CD4-positive, alpha-beta T cell treated with Interleukin-1 beta for 1 hour (primary cell): ENCODE data around the gene TTLL4.

Experiments used
- DNase-seq, 2 donors: peaks; one replicate each; pipeline ENCODE4 v3.0.0-alpha.2; 2020 to 2022

TTLL4 gene

GRCh38 chr2:218718058-218718457 is 7.4 kb downstream of the TTLL4 start:
- DNase-seq, result no peak

DNA sequence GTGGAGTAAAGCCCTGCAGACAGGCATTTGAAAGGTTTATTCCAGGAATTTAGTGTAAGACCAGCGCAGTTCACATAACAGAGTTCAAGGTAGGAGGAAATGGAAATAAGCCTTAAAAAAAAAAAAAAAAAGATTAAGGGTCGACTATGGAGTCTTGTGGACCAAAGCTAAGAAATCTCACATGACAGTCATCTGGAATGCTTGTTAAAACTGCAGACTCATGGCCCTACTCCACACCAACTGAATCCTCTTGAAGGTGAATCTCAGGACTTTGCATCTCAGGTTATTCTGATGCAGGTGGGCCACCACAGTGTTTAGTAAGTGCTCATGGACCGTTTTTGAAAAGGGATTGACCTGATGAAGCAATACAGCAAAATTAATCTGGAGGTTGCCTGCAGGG is 8.8 kb downstream of the TTLL4 start:
- no peak for DNase-seq

DNA sequence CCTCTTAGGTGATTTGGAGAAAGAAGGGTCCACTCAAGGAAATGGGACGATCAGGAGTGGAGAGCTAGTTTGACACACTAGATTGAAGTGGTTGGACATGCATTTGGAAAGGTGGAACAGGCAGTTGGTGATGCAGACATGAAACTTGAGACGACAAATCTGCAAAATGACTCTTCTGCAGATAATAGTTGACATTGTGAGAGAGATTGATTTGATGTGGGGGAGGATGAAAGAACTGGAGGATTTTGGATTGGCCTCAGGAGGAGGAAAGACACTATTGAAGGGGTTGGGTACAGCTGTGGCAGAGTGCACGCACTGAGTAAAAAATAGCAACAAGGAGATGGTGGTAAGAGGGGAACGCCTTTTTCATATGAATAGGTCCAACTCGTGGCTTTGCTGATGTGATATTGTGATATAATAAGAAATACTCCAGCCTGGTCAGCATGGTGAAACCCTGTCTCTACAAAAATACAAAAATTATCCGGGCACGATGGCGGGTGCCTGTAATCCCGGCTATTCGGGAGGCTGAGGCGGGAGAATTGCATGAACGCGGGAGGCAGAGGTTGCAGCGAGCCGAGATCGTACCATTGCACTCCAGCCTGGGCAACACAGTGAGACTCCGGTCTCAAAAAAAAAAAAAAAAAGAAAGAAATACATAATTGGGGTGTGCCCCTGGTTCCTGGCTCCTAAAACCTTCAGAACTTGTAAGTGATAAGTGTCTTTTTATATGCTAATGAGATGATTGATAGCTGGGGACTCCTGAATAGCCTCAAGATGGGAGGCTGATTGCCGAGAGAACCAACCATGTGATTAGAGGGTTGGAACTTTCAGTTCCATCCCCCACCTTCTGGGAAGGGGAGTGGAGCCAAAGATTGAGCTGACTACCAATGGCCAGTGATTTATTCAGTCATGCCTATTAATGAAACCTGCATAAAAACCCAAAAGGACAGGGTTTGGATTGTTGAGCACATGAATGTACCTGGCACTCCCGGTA is 9.7 kb downstream of the TTLL4 start:
- no peak for DNase-seq

GRCh38 chr2:218721488-218721887 is 10.9 kb downstream of the TTLL4 start:
- DNase-seq, result no peak

- DNase-seq, result no peak
These were observed 11.3 kb downstream of the TTLL4 start for GRCh38 chr2:218721934-218722333.

- no peak for DNase-seq
These were observed 11.8 kb downstream of the TTLL4 start for GRCh38 chr2:218722419-218722818.

GRCh38 chr2:218722876-218723785 is 12.5 kb downstream of the TTLL4 start:
- DNase-seq, result no peak

DNA sequence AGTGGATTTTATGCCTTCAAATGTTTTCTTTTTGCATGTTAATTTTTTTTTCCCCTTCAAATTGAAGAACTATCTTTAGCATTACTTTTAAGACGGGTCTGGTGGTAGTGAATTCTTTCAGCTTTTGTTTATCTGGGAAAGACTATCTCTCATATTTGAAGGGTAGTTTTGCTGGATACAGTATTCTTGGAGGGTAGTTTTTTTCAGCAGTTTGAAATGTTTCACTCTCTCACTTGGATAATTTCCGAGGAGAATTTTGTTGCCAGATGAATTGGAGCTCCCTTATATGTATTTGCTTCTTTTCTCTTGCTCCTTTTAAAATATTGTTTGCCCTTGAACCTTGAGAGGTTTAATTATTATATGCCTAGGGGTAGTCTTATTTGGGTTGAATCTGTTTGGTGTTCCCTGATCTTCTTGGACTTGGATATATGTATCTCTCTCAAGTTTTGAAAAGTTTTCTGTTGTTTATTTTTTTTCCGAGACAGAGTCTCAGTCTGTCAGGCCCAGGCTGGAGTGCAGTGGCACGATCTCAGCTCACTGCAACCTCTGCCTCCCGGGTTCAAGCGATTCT is 15.5 kb downstream of the TTLL4 start:
- DNase-seq, result no peak

GRCh38 chr2:218727502-218728165 is 17.0 kb downstream of the TTLL4 start:
- DNase-seq, result no peak

GRCh38 chr2:218729640-218730039 is 19.0 kb downstream of the TTLL4 start:
- no peak for DNase-seq

- no peak for DNase-seq
These were observed 21.6 kb downstream of the TTLL4 start for GRCh38 chr2:218732052-218732760.

DNA sequence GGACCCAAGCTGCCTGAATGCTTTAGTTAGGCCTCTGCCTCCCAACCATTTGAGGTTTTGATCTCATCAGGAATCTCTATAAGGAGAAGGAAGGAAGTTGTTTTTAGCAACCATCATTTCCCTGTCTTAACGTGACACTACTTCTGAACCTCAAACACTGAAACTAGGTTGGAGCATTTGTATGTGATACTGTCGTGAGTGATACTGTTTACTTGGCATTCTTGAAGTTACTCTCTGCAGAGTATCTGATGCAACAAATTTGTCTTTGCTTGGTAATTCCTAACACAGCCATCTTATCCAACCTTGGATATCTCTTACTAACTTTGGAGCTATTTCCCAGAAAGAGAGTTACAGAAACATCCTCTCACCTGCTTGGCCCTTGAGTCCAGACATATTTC is 22.1 kb downstream of the TTLL4 start:
- DNase-seq, result no peak

DNA sequence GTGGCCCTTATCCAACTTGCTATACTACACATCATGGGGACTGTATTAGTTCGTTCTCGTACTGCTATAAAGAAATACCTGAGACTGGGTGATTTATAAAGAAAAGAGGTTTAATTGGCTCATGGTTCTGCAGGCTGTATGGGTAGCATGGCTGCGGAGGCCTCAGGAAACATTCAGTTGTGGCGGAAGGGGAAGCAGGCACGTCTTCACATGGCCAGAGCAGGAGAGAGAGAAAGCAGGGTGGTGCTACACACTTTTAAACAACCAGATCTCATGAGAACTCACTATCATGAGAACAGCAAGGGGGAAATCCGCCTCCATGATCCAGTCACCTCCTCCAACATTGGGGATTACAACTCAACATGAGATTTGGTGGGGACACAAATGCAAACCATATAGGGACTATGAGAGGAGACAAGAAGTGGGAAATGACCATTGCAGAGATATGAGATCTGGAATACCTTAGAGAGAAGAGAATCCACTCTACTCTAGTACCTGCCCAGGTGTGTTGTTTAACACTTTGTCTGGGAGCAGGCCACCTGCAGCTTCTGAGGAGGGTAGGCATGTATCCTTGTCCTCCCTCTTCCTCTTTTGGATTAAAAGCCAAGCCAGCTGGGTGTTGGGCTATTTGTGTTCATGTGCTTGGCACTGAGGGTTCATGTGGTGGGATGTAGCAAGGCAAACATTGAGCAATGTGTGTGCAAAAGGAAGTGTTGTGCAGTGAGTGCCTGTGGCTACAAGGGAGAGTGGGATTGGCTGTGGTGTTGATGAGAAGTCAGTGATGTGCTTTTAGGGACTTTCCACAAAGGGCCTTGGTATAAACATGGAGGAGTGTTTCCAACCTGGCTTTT is 22.8 kb downstream of the TTLL4 start:
- peak; percentile 22 to 80 for DNase-seq

GRCh38 chr2:218734190-218734975 is 23.7 kb downstream of the TTLL4 start:
- no peak for DNase-seq

DNA sequence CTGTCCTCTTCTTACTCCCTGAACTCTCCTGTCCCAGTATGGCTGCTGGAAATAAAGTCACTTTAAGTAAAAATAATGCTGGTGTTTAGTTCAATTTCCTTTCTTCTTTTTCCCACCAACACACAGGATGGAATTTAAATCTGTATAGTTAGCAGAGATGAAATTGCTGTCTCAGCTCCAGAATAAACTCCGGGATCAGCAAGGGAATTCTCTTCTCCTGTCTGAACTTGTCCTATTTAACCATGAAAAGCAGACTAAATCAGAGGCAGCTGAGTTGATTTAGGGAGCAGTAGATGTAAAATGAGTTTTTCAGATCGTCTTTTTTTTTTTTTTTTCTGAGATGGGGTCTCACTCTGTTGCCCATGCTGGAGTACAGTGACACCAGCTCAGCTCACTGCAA is 25.9 kb downstream of the TTLL4 start:
- DNase-seq, result no peak

DNA sequence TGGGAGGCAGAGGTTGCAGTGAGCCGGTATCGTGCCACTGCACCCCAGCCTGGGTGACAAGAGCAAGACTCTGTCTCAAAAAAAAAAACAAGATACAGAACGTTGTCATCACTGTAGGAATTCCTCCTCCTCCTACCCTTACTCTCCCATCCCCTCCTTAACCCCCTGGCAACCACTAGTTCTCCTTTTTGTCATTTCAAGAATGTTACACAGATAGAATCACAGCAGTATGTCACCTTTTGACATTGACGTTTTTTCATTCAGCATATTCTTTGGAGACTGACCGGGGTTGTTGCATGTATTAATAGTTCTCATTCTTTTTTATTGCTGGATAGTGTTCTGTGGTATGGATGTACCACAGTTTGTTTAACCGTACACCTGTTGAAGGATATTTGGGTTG is 32.4 kb downstream of the TTLL4 start:
- peak in 1 of 2 donors; percentile 1 for DNase-seq

DNA sequence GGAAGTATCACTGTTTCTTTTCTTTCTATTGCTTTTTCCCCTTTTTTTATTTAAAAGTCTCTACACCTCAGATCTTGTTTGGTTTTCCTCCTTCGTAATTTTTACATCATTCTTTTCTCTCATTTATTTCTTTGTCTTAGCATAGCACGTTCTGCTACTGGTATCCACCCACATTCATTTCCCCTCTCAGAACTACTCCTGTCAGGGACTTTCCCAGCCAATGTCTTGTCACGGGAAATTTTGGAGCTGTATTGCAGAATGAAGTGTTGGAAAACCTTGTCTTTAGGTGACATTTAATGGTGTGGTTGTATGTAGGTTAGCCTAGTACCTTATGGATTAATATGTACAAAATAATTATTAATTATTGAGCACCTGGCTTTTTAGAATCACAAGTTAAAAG is 34.0 kb downstream of the TTLL4 start:
- DNase-seq, result peak in 1 of 2 donors; percentile 36

- peak; percentile 4 to 66 for DNase-seq
These were observed 34.5 kb downstream of the TTLL4 start for GRCh38 chr2:218745160-218745558.

- no peak for DNase-seq
These were observed 35.2 kb downstream of the TTLL4 start for GRCh38 chr2:218745559-218746469.
